Caki2 (cell line): ENCODE results near the gene ATRNL1. TPM values are rescaled to one million over a fixed set of nuclear protein-coding genes. Genes with fewer than 3 reads are reported as not detected.

Experiments
- DNase-seq: peaks from one replicate; pipeline ENCODE4 v3.0.0-alpha.2; 2015; ENCODE audit warnings: low read depth
- in situ Hi-C: cut with HindIII; loops from 2 replicates; pipeline ENCODE4 v1.10.0; 2016; ENCODE audit warnings: low sequenced_read_pairs, low pct_unique_long_range_greater_than_20kb, mixed read lengths
- total RNA-seq: library from RNA; depleted of rRNA; stranded (reverse); fragments of >200 nt; shearing (Covaris generic); gene quantifications from 2 replicates; pipeline ENCODE4 v1.2.3, GENCODE V29; 2014; ENCODE audit warnings: low replicate concordance

The ATRNL1 gene
- total RNA-seq, 1 experiment from 2014 or later = 137 TPM

DNA sequence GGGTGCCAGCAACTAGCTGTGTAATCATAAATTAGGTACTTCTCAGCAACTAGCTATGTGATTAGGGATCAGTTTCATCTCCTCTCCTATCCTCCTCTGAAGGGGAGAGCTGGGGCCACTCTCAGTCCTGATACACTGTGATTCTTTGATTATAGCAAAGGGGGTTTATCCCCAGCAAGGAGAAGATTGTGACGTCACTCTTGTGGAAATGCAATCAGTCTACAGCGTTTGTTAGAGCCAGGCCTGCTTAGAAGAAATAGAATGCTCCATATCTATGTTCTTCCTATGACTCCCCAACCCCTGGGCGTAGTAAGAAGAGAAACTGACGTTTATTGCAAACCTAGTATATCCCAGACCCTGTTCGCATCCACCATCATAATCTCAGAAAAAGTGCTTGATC lies 871.7 kb downstream of the ATRNL1 start:
- DNase-seq = no peak
- in situ Hi-C loops = no loop called here

DNA sequence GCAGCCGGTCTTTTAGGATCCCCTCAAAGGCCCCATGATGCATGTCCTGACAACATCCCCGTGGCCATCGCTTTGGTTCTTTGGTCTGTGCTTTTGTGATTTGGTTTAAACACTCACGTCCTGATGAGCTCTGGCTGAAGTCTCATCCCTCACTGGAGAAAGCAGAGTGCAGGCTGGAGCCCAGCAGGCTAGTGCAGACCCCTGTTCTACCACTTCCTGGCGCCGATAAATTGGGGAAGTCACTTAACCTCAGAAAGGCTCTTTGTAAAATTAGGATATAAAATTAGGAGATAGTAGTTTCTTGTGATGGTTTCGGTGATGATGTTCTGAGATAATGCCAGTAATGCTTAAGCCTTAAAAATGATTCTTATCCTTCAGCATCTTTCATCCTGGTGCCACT lies 872.2 kb downstream of the ATRNL1 start:
- DNase-seq = no peak
- in situ Hi-C loops = no loop called here

DNA sequence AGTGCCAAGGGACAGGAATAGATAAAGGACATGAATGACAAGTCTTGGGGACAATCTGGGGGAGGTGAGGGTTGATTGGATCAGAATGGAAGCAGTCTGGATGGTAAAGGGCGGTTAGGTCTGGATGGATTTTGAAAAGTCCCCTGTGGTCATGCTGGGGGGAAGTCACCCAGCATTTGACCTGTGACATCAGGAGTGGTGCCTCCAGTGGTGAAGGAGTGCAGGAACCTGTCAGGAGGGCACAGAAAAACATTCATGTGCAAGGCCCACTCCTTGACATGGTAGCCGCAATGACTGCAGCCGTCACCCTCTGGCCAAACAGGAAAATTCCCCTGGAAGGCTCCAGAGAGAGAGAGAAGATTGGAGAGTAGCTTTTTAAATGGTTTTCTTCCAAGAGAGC lies 875.1 kb downstream of the ATRNL1 start:
- in situ Hi-C loops = no loop called here
- DNase-seq = no peak

DNA sequence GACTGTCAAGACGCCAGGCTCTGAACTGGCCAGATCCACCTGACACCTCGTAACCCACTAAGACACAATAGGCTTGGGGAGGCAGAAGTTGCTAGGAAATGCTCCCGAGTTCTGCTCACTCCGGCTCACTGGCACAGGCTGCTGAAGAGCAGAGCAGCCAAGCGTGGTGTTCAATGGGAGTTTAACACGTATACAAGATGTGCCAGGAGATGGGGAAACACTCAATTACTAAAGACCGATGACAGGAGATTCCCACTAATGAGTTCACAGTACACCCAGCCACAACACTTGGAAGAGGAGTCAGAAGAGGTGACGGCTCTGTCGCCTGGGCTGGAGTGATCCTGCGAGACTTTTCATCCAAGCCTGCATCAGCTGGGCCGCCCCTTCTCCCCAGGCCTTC lies 876.4 kb downstream of the ATRNL1 start:
- DNase-seq = peak; percentile 23
- in situ Hi-C loops = no loop called here

DNA sequence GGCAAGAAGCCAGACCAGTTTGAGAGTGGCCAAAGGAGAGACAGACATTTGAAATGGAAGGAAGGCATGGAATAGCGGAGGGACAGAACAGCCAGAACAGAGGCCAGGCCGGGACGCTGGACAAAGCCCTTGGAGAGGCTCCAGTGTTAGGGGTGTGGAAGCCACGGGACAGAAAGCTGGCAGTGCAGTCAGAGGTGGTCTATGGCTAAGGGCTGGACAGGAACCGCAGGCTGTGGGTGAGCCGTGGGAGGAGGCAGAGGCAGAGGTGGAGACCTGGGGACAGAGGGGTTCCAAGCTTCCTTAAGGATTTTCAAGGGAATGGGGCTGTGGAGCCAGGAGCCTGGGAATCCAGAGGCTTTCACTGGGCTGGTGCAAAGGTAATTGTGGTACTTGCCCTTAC lies 878.8 kb downstream of the ATRNL1 start:
- in situ Hi-C loops = no loop called here
- no peak for DNase-seq

DNA sequence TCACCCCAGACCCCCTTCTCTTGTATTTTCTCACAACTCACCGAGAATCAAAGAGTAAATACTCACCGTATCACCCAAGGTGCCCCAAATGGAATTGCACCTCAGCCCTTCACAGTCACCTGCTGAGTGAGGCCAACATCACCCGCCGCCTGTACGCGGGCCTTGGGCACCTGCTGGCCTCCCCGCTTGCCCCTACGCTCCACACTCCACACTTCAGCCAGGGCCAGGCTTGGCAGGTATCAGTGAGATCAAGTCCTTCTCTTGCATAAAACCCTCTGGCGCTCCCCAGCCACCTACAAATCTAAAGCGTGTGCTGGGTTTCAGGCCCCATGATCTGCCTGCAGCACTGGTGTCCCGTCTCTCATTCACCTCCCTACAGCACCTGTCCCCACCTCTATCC lies 879.3 kb downstream of the ATRNL1 start:
- in situ Hi-C loops = no loop called here

DNA sequence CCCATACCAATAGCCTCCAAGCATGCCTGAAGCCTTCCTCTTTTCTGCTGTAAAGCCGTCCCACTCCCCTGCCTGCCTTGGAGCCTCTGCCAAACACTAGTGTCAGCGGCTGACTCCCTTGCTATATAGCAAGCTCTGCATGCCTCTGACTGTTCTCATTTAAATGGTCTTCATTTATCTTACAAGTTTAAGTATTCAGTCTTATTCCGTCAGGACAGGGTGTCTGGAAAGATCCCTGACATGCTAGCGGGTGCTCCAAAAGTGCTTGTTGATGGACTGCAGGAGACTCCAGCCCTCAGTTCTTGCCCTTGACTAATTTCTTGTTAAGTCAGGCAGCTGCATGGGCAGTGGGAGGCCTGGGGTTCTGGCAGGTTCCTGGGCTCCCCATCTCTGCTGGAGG lies 881.2 kb downstream of the ATRNL1 start:
- in situ Hi-C loops = no loop called here
- no peak for DNase-seq

More for the DNA sequence above, 879.3 kb downstream of the ATRNL1 start:
- DNase-seq = no peak

DNA sequence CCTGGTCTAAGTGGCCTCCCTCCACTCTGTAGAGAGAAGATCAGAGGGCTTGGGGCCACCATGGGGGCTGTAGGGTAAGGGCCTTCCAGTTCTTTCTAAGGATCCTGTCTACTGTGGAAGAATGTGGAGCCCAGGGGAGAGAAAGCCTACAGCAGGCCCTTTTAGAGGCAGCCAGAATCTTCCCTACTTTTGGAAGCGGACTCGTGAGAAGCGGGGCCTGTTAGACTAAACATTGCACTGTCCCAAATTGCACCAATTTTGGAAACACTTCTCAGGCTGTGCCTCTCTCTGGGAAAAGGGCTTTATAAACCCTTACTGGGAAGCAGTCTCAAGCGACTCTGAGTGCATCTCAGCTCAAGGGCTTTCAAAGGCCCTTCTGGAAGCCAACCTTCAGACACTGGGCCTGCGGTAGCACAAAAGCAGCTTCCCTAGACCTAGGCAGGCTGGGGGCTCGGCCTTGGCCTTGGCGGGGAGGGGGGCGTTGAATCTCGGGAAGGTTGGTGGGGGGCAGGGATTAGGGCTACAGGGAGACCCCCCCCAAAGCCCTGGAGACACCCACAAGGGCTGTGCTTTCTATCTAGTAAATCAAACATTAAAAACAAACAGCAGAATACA lies 881.8 kb downstream of the ATRNL1 start:
- no peak for DNase-seq
- in situ Hi-C loops = no loop called here

DNA sequence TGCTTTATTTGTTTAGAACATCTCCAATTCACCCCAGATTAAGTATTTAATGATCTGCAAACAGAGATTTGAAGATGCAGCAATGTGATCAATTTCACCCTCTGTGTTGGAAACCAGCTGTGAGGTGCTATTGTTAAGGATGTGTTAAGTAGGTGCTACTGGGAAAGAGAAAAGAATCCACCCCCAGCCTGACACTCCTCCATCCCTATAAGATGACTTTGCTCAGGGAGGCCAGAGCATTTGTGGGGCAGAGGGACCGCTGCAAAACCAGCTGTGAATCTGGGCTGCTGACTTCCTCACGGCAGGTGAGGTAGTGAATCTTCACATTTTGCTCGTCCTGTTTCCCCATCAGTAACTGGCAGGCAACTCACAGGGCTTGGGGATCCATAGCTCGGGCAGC lies 882.3 kb downstream of the ATRNL1 start:
- no peak for DNase-seq
- in situ Hi-C loops = no loop called here

DNA sequence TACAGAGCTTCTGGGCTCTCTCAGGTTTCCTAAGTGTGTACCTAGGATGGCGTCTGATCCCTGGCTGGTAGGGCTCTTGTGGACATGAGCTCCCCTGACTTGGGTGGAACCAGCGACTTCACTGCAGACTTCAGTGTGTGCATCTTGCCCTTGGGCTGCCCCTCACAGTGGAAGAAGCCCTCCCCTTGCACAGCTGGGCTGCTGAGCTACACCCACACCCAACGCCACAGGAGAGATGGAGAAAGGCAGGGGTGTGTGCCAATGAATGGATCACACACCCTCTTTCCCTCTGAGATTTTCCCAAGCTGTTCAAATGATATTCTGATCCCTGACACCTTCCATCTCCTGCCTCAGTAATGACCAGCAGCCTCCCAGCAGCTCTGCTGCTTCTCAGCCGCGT lies 883.2 kb downstream of the ATRNL1 start:
- in situ Hi-C loops = no loop called here
- no peak for DNase-seq

DNA sequence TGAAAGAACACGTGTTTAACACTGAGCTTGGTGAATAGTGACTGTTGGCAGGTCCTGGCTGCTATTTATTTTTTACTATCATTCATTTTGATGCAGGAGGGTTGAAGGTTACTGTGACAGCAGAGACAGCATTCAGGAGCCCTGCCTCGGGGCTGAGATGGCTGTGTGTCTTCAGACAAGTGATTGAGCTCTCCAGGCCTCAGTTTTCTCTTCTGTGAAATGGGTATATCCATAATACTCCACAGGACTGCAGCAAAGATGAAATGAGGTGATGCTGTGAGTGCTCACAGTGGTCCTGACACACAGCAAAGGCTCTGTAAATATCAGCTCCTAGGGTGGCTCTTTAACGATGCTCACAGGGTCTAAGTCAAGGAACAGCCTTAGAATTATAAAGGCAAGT lies 884.7 kb downstream of the ATRNL1 start:
- DNase-seq = no peak
- in situ Hi-C loops = no loop called here

DNA sequence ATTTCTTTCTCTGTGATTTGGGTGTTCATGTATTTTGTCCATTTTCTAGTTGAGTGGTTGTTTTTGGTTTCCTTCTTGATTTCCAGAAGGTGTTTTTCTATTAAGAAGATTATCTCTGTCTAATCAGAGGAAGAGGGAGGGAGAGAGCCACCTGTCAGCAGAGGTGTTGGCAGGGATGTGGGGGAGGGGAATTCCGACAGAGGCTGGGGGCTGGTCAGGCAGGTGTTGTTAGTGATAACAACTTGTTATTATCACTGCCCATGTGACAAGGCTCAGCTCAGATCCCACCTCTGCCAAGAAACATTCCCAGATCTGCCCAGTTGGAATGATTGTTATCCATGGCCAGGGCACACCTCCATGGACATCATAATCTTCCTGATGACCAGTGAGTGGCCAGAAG lies 886.4 kb downstream of the ATRNL1 start:
- DNase-seq = no peak
- in situ Hi-C loops = no loop called here

DNA sequence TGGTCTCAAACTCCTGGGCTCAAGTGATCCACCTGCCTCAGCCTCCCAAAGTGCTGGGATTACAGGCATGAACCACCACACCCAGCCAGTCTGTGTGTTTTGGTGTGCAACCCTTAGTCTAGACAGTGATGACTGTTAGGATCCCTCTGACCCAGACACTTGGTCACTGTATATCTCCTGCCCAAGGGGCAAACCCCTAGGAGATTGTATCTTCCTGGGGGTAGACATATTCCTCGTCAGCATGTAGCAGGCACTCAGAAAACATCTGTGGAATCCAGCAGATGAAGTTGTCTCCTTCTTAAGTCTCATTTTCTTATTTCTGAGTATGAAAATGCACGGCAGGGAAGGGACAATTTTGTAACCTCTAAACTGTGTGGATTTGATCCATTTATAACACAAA lies 887.3 kb downstream of the ATRNL1 start:
- in situ Hi-C loops = no loop called here
- DNase-seq = no peak

DNA sequence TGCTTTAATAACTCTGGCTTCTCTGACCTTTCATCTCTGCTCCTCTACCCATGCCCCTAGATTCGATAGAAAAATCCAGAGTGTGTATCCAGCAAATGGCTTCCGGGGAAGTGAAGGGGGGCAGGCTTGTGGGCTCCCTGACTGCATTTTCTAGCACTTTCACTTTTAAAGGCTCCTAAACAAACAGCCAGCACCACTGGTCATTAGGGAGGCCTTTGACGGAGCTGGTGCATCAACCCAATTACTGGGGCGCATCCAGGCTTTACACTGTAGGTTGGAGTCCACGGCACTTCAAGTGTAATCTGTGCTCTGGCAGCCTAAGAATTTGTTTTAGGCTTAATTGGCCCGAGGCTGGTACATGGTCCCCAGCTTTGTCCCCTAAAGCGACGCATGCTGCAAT lies 887.9 kb downstream of the ATRNL1 start:
- DNase-seq = no peak
- in situ Hi-C loops = no loop called here

DNA sequence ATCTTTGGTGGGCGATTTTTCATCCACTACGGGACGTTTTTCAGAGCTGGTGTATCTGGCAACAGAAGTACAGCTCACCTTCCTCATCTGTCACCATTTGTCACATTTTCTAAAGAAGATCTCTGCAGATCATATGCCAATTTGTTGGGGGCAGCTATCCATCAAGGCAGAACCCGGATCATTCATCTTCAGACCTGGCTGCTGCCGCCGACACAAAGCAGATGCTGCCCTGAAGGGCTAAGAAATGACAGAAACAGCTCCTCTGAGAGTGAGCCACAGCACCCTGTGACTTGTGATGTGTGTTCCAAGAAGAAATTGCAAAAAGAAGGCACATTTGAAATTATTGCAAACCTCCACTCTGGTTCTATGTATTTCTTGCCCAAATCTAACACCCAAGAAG lies 888.9 kb downstream of the ATRNL1 start:
- in situ Hi-C loops = no loop called here
- no peak for DNase-seq

DNA sequence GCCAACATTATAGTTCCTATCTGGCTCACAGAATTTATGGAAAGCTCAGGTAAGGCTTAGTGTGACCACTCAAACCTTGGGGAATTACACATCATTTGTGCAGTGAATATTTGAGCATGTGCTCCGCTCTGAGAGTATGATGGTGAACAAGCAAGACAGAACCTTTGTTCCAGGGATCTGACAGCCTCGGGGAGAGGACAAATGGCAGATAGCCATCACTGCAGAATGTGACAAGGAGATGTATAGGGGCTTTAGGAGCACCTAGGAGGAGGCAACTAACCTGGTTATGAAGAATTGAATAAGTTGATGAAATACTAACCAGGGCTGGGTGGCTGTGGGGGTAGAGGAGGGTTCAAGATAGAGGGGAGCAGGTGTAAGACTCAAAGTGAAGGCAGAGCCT lies 889.4 kb downstream of the ATRNL1 start:
- in situ Hi-C loops = no loop called here
- DNase-seq = no peak

DNA sequence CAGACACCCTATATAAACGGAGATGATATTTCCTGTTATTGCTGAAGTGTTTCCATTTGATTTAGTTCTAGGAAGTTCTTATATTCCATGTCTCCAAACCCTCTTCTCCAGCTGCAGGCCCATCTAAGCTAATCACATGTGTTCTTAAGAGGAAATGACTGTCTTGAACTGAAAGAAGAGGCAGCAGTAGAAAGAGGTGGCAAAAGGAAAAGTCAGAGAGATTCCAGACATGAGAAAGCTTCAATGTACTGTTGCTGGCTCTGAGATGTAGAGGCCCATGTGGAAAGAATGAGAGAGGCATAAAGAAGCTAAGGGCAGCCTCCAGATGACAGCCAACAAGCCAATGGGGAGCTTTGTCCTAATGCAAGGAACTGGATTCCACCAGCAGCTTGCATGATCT lies 892.6 kb downstream of the ATRNL1 start:
- no peak for DNase-seq
- in situ Hi-C loops = no loop called here

DNA sequence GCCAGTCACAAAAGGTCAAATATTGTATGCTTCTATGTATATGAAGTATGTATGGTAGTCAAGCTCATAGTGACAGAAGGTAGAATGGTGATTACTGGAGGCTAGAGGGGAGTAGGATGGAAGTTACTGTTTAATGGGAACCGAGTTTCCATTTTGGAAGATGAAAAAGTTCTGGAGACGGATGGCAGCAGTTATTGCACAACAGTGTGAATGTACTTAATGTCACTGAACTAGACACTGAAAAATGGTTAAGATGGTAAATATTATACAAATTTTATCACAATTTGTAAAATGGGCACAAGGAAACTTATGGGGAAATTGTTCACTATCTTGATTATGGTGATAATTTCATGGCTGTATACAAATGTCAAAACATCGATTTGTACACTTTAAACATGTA lies 895.2 kb downstream of the ATRNL1 start:
- in situ Hi-C loops = no loop called here
- no peak for DNase-seq

DNA sequence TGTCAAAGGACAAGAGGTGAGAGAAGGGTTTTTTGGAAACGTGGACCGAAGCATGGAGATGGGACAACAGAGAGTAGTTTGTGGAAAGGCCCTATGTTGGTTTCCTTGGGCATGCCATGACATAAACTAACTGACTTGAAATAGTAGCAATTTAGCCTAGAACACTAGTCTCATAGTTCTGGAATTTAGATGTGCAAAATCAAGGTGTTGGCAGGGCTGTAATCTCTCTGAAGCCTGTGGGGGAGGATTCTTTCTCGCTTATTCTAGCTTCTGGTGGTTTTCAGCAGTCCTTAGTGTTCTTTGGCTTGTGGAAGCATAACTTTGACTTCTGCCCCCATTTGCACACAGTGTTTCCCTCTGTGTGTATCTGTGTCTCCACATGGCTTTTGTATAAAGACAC lies 896.5 kb downstream of the ATRNL1 start:
- no peak for DNase-seq
- in situ Hi-C loops = no loop called here

DNA sequence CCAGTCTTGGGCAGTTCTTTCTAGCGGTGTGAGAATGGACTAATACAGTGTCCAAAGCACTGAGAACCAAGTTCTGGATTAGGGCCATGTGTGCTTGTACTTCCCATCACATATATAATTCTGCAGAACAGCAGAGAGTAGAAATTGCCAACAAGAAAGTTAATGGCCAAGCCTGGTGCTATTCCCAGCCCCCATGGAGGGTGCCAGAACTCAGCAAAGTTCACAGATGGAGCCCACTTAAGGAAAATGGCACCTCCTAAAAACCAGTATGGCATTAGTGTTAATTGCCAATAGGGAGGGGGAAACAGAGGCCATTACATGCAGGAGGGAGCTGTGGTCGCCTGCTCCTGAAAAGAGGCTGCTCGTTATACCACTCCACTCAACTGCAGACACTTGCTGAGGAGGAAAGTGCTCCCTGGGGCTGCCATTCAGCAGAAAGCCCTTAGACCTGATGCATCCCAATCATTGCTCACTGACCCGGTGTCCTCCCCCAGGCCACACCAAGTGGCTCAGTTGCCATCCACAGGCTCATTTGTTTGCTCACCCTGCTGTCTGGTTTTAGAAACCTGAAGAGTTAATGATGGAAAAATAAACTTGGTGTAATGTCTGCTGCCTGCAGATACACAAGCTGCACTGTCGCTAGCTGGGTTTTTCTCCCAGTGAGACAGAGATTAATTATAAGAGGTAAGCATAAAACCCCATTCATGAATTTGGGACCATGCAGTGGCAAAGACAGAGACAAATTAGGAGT lies 899.2 kb downstream of the ATRNL1 start:
- DNase-seq = no peak
- in situ Hi-C loops = no loop called here
